Loucy (cell line): ENCODE results near the gene PKIB.

Experiments used
- H2AFZ ChIP-seq: fragments of 200-600 bp; sonication (generic); 2 replicates; pipeline ENCODE4 v1.6.0; 2016; ENCODE audit warnings: antibody characterized with exemption, mild to moderate bottlenecking, low read length, moderate library complexity
- H3F3A ChIP-seq: fragments of 200-600 bp; 2 replicates; pipeline ENCODE4 v1.6.0; 2016; ENCODE audit warnings: antibody characterized with exemption, low read depth, mild to moderate bottlenecking
- H3K27me3 ChIP-seq: fragments of 200-600 bp; sonication (generic); 2 replicates; pipeline ENCODE4 v1.6.1; 2014; ENCODE audit warnings: low read length, mild to moderate bottlenecking; ENCODE audit not compliant: insufficient read depth, poor library complexity, severe bottlenecking
- H3K36me3 ChIP-seq: fragments of 200-600 bp; sonication (generic); 2 replicates; pipeline ENCODE4 v1.6.1; 2016; ENCODE audit warnings: low read length; ENCODE audit not compliant: insufficient read depth
- H3K4me1 ChIP-seq: fragments of 200-600 bp; sonication (generic); 2 replicates; pipeline ENCODE4 v1.5.1; 2014; ENCODE audit warnings: low read length, mild to moderate bottlenecking; ENCODE audit not compliant: insufficient read depth, poor library complexity, severe bottlenecking
- H3K4me2 ChIP-seq: fragments of 200-600 bp; sonication (generic); 2 replicates; pipeline ENCODE4 v1.6.0; 2014; ENCODE audit warnings: antibody characterized with exemption, low read length, low read depth, mild to moderate bottlenecking; ENCODE audit not compliant: poor library complexity, severe bottlenecking
- H3K4me3 ChIP-seq: fragments of 200-600 bp; sonication (generic); 2 replicates; pipeline ENCODE4 v1.5.1; 2014; ENCODE audit warnings: low read length, mild to moderate bottlenecking, mixed read lengths; ENCODE audit not compliant: poor library complexity, severe bottlenecking
- H3K79me2 ChIP-seq: fragments of 200-600 bp; sonication (generic); 2 replicates; pipeline ENCODE4 v1.6.1; 2014; ENCODE audit warnings: low read length; ENCODE audit not compliant: insufficient read depth
- H3K9ac ChIP-seq: fragments of 200-600 bp; sonication (generic); 2 replicates; pipeline ENCODE4 v1.6.0; 2014; ENCODE audit warnings: mild to moderate bottlenecking, low read depth, low read length, moderate library complexity; ENCODE audit not compliant: poor library complexity, severe bottlenecking
- H3K9me2 ChIP-seq: fragments of 200-600 bp; sonication (generic); replicated peaks from 2 replicates; pipeline ENCODE4 v1.6.1; 2016; ENCODE audit warnings: low read depth, low read length, mixed read lengths
- H3K9me3 ChIP-seq: fragments of 200-600 bp; sonication (generic); 2 replicates; pipeline ENCODE4 v1.6.1; 2014; ENCODE audit warnings: mild to moderate bottlenecking, antibody characterized with exemption, low read length, low read depth; ENCODE audit not compliant: insufficient read depth
- H4K20me1 ChIP-seq: fragments of 200-600 bp; sonication (generic); 2 replicates; pipeline ENCODE4 v1.6.0; 2014; ENCODE audit warnings: antibody characterized with exemption, low read length, mild to moderate bottlenecking; ENCODE audit not compliant: insufficient read depth, poor library complexity, severe bottlenecking
- CTCF ChIP-seq: fragments of 200-600 bp; sonication (generic); conservative IDR thresholded peaks from 2 replicates; pipeline ENCODE4 v1.5.1; 2014; ENCODE audit warnings: mild to moderate bottlenecking, antibody characterized with exemption, low read length
- EZH2phosphoT487 ChIP-seq: fragments of 200-600 bp; IDR thresholded peaks from 2 replicates; pipeline ENCODE4 v1.6.1; 2018; ENCODE audit warnings: antibody characterized with exemption, mild to moderate bottlenecking, moderate library complexity, borderline replicate concordance

Gene PKIB

GRCh38 chr6:122673343-122673961 lies 63.2 kb downstream of the PKIB start:
- Histone ChIP-seq H3K27me3 (no peaks in the 10 kb centered on the region), H3K9ac (no peak overlapping the region), H3K4me1 (no peaks in the 10 kb centered on the region), H3K9me2 (no peaks in the 10 kb centered on the region), H2AFZ (no peak overlapping the region), H3K36me3 (no peaks in the 10 kb centered on the region), H3F3A (no peaks in the 10 kb centered on the region), H3K79me2 (no peaks in the 10 kb centered on the region), H3K4me2 (no peak overlapping the region), H4K20me1 (no peaks in the 10 kb centered on the region), H3K4me3 (no peak overlapping the region), H3K9me3 (no peaks in the 10 kb centered on the region)
- TF ChIP-seq EZH2phosphoT487 (no peak), CTCF (no peak)

GRCh38 chr6:122676146-122676545 lies 65.9 kb downstream of the PKIB start:
- Histone ChIP-seq H3F3A (no peaks in the 10 kb centered on the region), H3K4me3 (no peak overlapping the region), H3K27me3 (no peaks in the 10 kb centered on the region), H3K36me3 (no peaks in the 10 kb centered on the region), H4K20me1 (no peaks in the 10 kb centered on the region), H3K9ac (no peak overlapping the region), H3K4me1 (no peaks in the 10 kb centered on the region), H3K9me3 (no peaks in the 10 kb centered on the region), H2AFZ (no peak overlapping the region), H3K4me2 (no peak overlapping the region), H3K9me2 (no peaks in the 10 kb centered on the region), H3K79me2 (no peaks in the 10 kb centered on the region)
- TF ChIP-seq CTCF (no peak), EZH2phosphoT487 (no peak)

- Histone ChIP-seq H3K9ac (no peak overlapping the region), H3F3A (no peaks in the 10 kb centered on the region), H3K79me2 (no peaks in the 10 kb centered on the region), H2AFZ (no peak overlapping the region), H3K9me2 (0 out of 2 replicates have a peak, but pooled peaks cover under 1% of the 10 kb centered on the region), H4K20me1 (no peaks in the 10 kb centered on the region), H3K36me3 (no peaks in the 10 kb centered on the region), H3K4me2 (no peak overlapping the region), H3K9me3 (no peaks in the 10 kb centered on the region), H3K4me1 (no peaks in the 10 kb centered on the region), H3K27me3 (no peaks in the 10 kb centered on the region), H3K4me3 (no peak overlapping the region)
- TF ChIP-seq EZH2phosphoT487 (no peak), CTCF (no peak)
Measured at GRCh38 chr6:122676688-122677087, 66.5 kb downstream of the PKIB start.
